ENCODE measurements around the gene GTPBP6. TPM values are rescaled to one million over a fixed set of nuclear protein-coding genes. Genes with fewer than 3 reads are reported as not detected.
A peak's percentile ranks its signal among the peaks of the same experiment; 100 is the strongest.
"Not testable (repeated sequence)": the region's sequence is repeated elsewhere in the genome, so short reads cannot be mapped to it uniquely, and the experiment has no call there.

GTPBP6 gene
- total RNA-seq, 1 donor from 2014 or later: 48.1 TPM

- no peak for DNase-seq (ENCODE audit: low spot score)
Measured at GRCh38 chrX:295136-295535, 23.5 kb downstream of the GTPBP6 start.

- DNase-seq (ENCODE audit: low spot score): no peak
Measured at GRCh38 chrX:292900-293897, 25.4 kb downstream of the GTPBP6 start.

GRCh38 chrX:291411-291901 lies 27.1 kb downstream of the GTPBP6 start:
- DNase-seq (ENCODE audit: low spot score): no peak

- no peak for DNase-seq (ENCODE audit: low spot score)
Measured at GRCh38 chrX:290476-291166, 28.0 kb downstream of the GTPBP6 start.

GRCh38 chrX:288561-288991 lies 30.0 kb downstream of the GTPBP6 start:
- DNase-seq (ENCODE audit: low spot score): no peak

- DNase-seq (ENCODE audit: low spot score): no peak
Measured at GRCh38 chrX:287670-288069, 30.9 kb downstream of the GTPBP6 start.

- DNase-seq (ENCODE audit: low spot score): no peak
Measured at GRCh38 chrX:285076-285677, 33.4 kb downstream of the GTPBP6 start.

GRCh38 chrX:283115-283845 lies 35.3 kb downstream of the GTPBP6 start:
- peak; percentile 94 for DNase-seq (ENCODE audit: low spot score)

- not testable (repeated sequence) for DNase-seq (ENCODE audit: low spot score)
Measured at GRCh38 chrX:282000-282681, 36.5 kb downstream of the GTPBP6 start.

- DNase-seq (ENCODE audit: low spot score): no peak
Measured at GRCh38 chrX:281166-281999, 37.2 kb downstream of the GTPBP6 start, which contains the start of gene PLCXD1. Gene PLCXD1 (plus strand): TSS chrX:281381. CDS start chrX:284188, 2,807 bp downstream.

- DNase-seq (ENCODE audit: low spot score): not testable (repeated sequence)
Measured at GRCh38 chrX:280722-281121, 37.9 kb downstream of the GTPBP6 start.

- not testable (repeated sequence) for DNase-seq (ENCODE audit: low spot score)
Measured at GRCh38 chrX:279757-280604, 38.6 kb downstream of the GTPBP6 start.

- DNase-seq (ENCODE audit: low spot score): no peak
Measured at GRCh38 chrX:276581-277201, 41.9 kb downstream of the GTPBP6 start.

GRCh38 chrX:275967-276580 lies 42.5 kb downstream of the GTPBP6 start:
- DNase-seq (ENCODE audit: low spot score): no peak

GRCh38 chrX:275476-275966 lies 43.1 kb downstream of the GTPBP6 start:
- no peak for DNase-seq (ENCODE audit: low spot score)

GRCh38 chrX:274904-275475 lies 43.6 kb downstream of the GTPBP6 start:
- DNase-seq (ENCODE audit: low spot score): no peak

GRCh38 chrX:270848-271367 lies 47.7 kb downstream of the GTPBP6 start:
- no peak for DNase-seq (ENCODE audit: low spot score)
